ENCODE data around the gene COL5A3. TPM values are rescaled to one million over a fixed set of nuclear protein-coding genes. Genes with fewer than 3 reads are reported as not detected.
"Not testable (repeated sequence)": the region's sequence is repeated elsewhere in the genome, so short reads cannot be mapped to it uniquely, and the experiment has no call there.

The COL5A3 gene
- total and polyA plus RNA-seq, 7 donors, result 3.7 to 10.6 (median 8.5) TPM

DNA sequence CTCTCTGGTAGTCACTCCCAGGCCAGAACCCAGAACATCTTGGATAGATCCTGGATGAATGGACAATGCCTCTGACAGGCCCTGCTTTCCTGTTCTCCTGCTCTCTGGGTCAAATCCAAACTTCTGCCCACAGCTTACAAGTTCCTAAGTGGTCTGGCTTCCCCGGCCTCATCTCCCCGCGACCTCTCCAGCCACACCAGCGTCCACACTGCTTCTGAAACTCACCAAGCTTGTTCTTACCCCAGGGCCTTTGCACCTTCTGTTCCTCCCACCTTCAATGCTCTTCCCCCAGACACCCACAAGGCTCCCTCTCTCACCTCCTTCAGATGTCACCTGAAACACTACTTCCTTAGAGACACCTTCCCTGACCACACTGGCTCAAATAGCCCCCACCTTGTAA lies 77.5 kb downstream of the COL5A3 start:
- TF ChIP-seq, protein P1, sequence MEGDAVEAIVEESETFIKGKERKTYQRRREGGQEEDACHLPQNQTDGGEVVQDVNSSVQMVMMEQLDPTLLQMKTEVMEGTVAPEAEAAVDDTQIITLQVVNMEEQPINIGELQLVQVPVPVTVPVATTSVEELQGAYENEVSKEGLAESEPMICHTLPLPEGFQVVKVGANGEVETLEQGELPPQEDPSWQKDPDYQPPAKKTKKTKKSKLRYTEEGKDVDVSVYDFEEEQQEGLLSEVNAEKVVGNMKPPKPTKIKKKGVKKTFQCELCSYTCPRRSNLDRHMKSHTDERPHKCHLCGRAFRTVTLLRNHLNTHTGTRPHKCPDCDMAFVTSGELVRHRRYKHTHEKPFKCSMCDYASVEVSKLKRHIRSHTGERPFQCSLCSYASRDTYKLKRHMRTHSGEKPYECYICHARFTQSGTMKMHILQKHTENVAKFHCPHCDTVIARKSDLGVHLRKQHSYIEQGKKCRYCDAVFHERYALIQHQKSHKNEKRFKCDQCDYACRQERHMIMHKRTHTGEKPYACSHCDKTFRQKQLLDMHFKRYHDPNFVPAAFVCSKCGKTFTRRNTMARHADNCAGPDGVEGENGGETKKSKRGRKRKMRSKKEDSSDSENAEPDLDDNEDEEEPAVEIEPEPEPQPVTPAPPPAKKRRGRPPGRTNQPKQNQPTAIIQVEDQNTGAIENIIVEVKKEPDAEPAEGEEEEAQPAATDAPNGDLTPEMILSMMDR (IDR thresholded peaks at IDR 0.05), result no peak
- Histone ChIP-seq H3K4me1 (peaks cover 6% of the 10 kb centered on the region), H3K27me3 (ENCODE audit: insufficient read depth in 3 of 3, low read length in 2 of 3) (peaks cover 5 to 48% (median 15%) of the 10 kb centered on the region in 3 donors), H3K27ac (no peak overlapping the region), H3K4me3 (no peak overlapping the region), H3K36me3 (ENCODE audit: insufficient read depth in 1 of 2, low read depth in 1 of 2) (no peaks in the 10 kb centered on the region), H3K9me3 (no peaks in the 10 kb centered on the region)
- DNase-seq (no peak), ATAC-seq (no peak)
- intact Hi-C loops (cut with DNase I), result loop anchor here (5.0 kb wide), 3 partner anchors 94 to 459 kb away; partner anchors contain the start of gene MRPL4 (in 1 of the 2)
- 83 to 88% (median 86%) methylated on average over 4 of the region's 4 CpGs for WGBS, 3 donors

DNA sequence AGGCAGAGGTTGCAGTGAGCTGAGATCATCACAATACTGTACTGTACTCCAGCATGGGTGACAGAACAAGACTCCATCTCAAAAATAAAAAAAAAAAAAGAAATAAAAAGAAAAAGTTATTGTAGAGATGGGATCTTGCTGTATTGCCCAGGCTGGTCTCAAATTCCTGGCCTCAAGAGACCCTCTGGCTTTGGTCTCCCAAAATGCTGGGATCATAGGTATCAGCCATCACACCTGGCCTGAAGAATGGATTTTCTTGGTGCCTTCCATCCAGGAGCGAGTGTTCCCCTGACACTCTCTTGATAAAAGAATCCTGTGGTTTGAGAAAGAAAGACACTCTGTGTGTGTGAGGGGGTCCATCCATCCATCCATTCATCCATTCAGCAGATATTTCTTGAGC lies 78.7 kb downstream of the COL5A3 start:
- intact Hi-C loops (cut with DNase I), result loop anchor here (2.0 to 5.0 kb wide), 5 partner anchors 95 to 461 kb away; partner anchors contain the start of gene MRPL4 (in 1 of the 2)
- Histone ChIP-seq H3K4me3 (no peak overlapping the region), H3K9me3 (no peaks in the 10 kb centered on the region), H3K36me3 (ENCODE audit: insufficient read depth in 1 of 2, low read depth in 1 of 2) (no peaks in the 10 kb centered on the region), H3K27me3 (ENCODE audit: insufficient read depth in 3 of 3, low read length in 2 of 3) (peaks cover 5 to 42% (median 10%) of the 10 kb centered on the region in 3 donors), H3K27ac (no peak overlapping the region), H3K4me1 (peaks cover 5% of the 10 kb centered on the region)
- no peak for ATAC-seq
- 91 to 94% (median 91%) methylated on average over 1 of the region's 1 CpG for WGBS, 3 donors
- no peak for DNase-seq
- TF ChIP-seq, protein P1 (IDR thresholded peaks at IDR 0.05), result no peak

DNA sequence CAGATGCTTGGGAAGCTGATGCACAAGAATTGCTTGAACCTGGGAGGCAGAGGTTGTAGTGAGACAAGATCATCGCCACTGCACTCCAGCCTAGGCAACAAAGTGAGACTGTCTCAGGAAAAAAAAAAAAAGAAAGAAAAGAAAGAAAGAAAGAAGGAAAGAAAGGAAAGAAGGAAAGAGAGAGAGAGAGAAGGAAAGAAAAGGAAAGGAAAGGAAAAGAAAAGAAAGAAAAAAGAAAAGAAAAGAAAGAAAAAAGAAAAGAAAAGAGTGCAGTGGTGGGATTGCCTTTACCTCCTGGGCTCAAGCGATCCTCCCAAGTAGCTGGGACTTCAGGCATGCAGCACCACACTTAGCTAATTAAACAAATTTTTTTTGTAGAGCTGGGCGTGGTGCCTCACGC lies 86.9 kb downstream of the COL5A3 start:
- WGBS, 3 donors, result 88 to 97% (median 92%) methylated on average over 4 of the region's 4 CpGs

DNA sequence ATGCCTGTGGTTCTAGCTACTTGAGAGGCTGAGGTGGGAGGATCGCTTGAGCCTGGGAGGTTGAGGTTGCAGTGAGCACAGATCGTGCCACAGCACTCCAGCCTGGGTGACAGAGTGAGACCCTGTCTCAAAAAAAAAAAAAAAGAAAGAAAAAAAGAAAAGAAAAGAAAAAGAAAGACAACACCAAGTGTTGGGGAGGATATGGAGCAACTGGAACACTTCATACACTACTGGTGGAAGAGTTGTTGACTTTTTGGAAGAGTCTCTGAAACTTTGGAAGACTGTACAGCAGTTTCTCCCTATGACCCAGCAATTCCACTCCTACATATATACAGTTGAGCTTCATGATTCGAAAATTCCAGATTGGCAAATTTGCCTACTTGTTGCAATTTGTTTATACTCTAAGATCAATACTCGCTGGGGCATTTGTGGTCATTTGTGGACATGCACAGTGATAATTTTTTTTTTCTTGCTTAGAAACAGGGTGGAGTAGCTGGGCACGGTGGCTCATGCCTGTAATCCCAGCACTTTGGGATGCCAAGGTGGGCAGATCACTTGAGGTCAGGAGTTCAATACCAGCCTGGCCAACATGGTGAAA lies 87.4 kb downstream of the COL5A3 start:
- H3K4me1 ChIP-seq; DNase-seq; H3K9me3 ChIP-seq; intact Hi-C loops (cut with DNase I); H3K36me3 ChIP-seq (ENCODE audit: insufficient read depth in 1 of 2, low read depth in 1 of 2); H3K27ac ChIP-seq; H3K4me3 ChIP-seq; H3K27me3 ChIP-seq (ENCODE audit: insufficient read depth in 3 of 3, low read length in 2 of 3); ATAC-seq: not testable (repeated sequence)
- 82 to 89% (median 87%) methylated on average over 5 of the region's 5 CpGs for WGBS, 3 donors

More for the DNA sequence above, 86.9 kb downstream of the COL5A3 start:
- no peaks in the 10 kb centered on the region for H3K4me1 ChIP-seq
- intact Hi-C loops (cut with DNase I), result no loop called here
- H3K36me3 ChIP-seq (ENCODE audit: insufficient read depth in 1 of 2, low read depth in 1 of 2), result no peaks in the 10 kb centered on the region
- H3K27me3 ChIP-seq (ENCODE audit: insufficient read depth in 3 of 3, low read length in 2 of 3), result no peaks in the 10 kb centered on the region
- no peak for ATAC-seq
- TF ChIP-seq, protein P1 (IDR thresholded peaks at IDR 0.05), result no peak
- peaks cover 5% of the 10 kb centered on the region for H3K9me3 ChIP-seq
- H3K4me3 ChIP-seq, result no peak overlapping the region
- H3K27ac ChIP-seq, result no peak overlapping the region
- no peak for DNase-seq

DNA sequence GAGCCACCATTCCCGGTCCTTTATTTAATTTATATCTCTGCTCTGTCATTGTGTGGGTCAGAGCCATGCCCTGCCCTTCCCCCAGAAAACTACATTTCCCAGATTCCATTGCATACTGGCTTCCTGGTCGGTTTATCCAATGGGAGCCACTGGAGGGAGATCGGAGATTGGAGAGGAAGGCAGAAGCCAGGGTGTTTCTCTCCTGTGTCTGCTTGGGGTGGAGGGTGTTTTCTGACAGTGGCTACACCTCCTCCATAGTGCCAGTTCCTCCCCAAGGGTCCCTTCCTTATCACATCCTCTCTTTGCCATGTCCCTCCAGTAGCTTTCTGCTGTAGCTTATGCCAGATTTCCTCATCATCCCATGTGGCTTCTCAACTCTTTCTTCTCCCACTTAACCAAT lies 93.0 kb downstream of the COL5A3 start:
- Histone ChIP-seq H3K9me3 (no peaks in the 10 kb centered on the region), H3K4me1 (no peaks in the 10 kb centered on the region), H3K27ac (no peak overlapping the region), H3K27me3 (ENCODE audit: insufficient read depth in 3 of 3, low read length in 2 of 3) (peaks cover 0 to 37% (median 14%) of the 10 kb centered on the region in 3 donors), H3K36me3 (ENCODE audit: insufficient read depth in 1 of 2, low read depth in 1 of 2) (no peaks in the 10 kb centered on the region), H3K4me3 (no peak overlapping the region)
- DNase-seq (no peak), ATAC-seq (peak in 1 of 4 donors; percentile 54)
- TF ChIP-seq, protein P1 (IDR thresholded peaks at IDR 0.05), result no peak
- intact Hi-C loops (cut with DNase I), result no loop called here
- WGBS, 3 donors, result 1 to 3% (median 2%) methylated on average over 3 of the region's 3 CpGs

All from psoas muscle (tissue), 8 donors.